ENCODE results near the gene YKT6.
A peak's percentile ranks its signal among the peaks of the same experiment; 100 is the strongest.

The YKT6 gene

GRCh38 chr7:44242091-44242490, 41.3 kb downstream of the YKT6 start:
- no peak for TF ChIP-seq CTCF (IDR thresholded peaks at IDR 0.05)

GRCh38 chr7:44244282-44244681, 43.5 kb downstream of the YKT6 start:
- peak; percentile 58 for TF ChIP-seq CTCF (IDR thresholded peaks at IDR 0.05)

- TF ChIP-seq CTCF (IDR thresholded peaks at IDR 0.05): no peak
Observed at GRCh38 chr7:44246396-44247113, 45.8 kb downstream of the YKT6 start.

GRCh38 chr7:44247868-44248651, 47.3 kb downstream of the YKT6 start:
- TF ChIP-seq CTCF (IDR thresholded peaks at IDR 0.05): no peak

- no peak for TF ChIP-seq CTCF (IDR thresholded peaks at IDR 0.05)
Observed at GRCh38 chr7:44249639-44250234, 49.0 kb downstream of the YKT6 start.

GRCh38 chr7:44251269-44251668, 50.5 kb downstream of the YKT6 start:
- TF ChIP-seq CTCF (IDR thresholded peaks at IDR 0.05): no peak

GRCh38 chr7:44251881-44252280, 51.1 kb downstream of the YKT6 start:
- no peak for TF ChIP-seq CTCF (IDR thresholded peaks at IDR 0.05)
